LNCAP (cell line): ENCODE data around the gene CEP57.

Experiments used
- TF ChIP-seq, protein P1 (sequence below): fragments of 450-650 bp; IDR thresholded peaks from 2 replicates; pipeline ENCODE4 v1.5.1; 2017; ENCODE audit warnings: mild to moderate bottlenecking

Gene CEP57

DNA sequence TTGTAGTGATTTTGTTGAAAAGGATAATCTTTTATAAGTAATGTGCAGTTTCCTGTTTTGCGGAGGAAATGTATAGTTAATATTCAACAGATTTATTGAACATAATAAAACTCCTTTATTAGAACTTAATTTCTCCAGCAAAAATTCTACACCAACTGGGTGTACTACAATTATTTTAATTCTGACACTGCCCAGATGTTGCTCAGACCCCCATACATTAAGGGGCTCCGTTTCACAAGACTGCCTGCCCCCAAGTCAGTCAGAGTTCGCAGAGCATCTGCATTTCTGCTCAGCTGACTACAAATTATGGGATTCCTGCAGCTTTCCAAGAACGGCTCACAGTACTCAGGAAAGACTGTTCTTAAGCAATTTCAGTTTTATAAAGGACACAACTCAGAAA is 6.2 kb downstream of the CEP57 start:
- TF ChIP-seq, protein P1, sequence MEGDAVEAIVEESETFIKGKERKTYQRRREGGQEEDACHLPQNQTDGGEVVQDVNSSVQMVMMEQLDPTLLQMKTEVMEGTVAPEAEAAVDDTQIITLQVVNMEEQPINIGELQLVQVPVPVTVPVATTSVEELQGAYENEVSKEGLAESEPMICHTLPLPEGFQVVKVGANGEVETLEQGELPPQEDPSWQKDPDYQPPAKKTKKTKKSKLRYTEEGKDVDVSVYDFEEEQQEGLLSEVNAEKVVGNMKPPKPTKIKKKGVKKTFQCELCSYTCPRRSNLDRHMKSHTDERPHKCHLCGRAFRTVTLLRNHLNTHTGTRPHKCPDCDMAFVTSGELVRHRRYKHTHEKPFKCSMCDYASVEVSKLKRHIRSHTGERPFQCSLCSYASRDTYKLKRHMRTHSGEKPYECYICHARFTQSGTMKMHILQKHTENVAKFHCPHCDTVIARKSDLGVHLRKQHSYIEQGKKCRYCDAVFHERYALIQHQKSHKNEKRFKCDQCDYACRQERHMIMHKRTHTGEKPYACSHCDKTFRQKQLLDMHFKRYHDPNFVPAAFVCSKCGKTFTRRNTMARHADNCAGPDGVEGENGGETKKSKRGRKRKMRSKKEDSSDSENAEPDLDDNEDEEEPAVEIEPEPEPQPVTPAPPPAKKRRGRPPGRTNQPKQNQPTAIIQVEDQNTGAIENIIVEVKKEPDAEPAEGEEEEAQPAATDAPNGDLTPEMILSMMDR = no peak

DNA sequence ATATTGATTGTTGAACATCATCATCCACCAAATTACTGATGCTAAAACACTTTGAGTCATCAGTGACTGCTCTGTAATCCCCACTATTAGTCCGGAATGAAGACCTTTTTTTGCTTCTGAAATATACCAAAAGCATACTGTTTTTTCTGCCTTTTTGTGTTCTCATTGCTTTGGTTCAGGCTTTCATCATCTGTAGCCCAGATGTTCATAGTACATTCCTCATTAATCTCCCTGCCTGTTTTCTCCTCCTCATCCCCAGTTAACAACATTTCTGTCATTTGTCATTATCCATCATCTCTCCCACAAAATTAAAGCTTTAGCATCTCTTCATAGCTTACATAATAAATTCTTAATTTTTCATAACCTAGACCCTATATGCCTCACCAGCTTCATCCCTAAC is 9.2 kb downstream of the CEP57 start:
- TF ChIP-seq, protein P1 = no peak

GRCh38 chr11:95800438-95800837 is 10.1 kb downstream of the CEP57 start:
- TF ChIP-seq, protein P1 = no peak

GRCh38 chr11:95802806-95803205 is 12.5 kb downstream of the CEP57 start:
- TF ChIP-seq, protein P1 = no peak

DNA sequence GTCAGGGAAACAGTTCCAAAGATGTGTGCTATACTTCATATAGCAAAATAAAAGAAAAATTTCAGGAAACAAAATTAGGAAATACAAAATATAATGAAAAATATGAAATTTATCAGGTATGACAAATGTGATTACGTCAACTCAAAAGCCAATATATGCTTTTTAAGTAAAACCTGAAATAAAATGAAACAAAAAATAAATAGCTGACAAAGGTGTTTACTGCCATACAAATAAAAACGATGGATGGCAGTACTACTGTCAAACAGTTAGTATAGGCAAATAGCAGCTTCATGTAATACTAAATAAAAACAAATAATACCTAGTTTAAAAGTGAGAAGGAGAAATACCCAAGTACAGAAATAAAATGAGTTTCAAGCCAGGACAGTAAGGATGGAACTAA is 13.7 kb downstream of the CEP57 start:
- TF ChIP-seq, protein P1 = no peak

DNA sequence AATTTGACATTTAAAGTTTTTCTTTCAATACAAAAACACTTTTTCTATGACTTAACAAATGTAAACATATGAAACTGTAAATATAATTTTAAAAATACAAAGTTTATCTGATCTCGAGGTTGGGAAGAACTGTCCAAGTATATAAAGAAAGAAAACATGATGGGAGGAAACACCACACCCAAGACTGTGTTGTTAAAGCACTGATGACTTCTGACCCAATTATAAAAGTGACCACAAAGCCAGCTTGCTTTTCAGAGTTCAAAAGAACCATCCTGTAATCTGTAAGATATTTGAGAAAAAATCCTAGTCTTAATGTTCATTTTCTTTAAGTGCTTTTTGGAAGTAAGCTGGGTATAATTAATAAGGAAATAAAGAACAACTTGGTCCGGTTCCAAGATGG is 15.6 kb downstream of the CEP57 start:
- TF ChIP-seq, protein P1 = no peak

DNA sequence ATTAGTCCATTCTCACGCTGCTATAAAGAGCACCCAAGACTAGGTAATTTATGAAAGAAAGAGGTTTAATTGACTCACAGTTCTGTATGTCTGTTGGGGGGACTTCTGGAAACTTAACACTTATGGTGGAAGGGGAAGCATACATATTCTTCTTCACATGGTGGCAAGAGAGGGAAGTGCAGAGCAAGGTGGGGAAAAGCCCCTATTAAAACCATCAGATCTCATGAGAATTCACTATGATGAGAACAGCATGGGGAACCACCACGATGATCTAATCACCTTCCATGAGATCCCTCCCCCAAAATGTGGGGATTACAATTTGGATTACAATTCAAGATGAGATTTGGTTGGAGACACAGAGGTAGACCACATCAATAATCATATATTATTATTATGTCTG is 25.7 kb downstream of the CEP57 start:
- TF ChIP-seq, protein P1 = no peak

- TF ChIP-seq, protein P1 = no peak
Measured at GRCh38 chr11:95821640-95822039, 31.3 kb downstream of the CEP57 start.
